GM12801 (cell line): ENCODE data around the gene NHS.

Experiments
- TF ChIP-seq, protein P1 (sequence below): IDR thresholded peaks from one replicate; pipeline ENCODE4 v1.5.1; 2011; ENCODE audit warnings: control low read depth; ENCODE audit not compliant: insufficient read length; ENCODE audit errors: extremely low read depth

The NHS gene

DNA sequence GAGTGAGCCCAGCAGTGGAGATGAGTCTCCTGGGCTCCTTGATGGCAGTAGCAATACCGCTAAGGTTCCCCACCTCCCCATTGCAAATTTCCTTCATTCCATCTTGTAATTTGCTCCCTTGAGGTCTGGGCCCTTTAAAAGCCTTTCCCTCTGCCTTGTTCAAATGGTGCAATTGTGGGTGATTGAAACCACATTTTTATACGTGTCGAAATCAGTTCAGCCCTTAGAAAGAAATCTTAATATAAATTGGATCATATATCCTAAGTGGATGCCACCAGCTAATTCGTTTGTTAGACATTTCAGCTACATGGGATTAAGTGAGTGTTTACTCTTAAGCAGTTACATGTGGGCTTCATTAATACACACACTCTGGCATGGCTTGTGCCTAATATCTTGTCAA, 68.6 kb downstream of the NHS start:
- TF ChIP-seq, protein P1, sequence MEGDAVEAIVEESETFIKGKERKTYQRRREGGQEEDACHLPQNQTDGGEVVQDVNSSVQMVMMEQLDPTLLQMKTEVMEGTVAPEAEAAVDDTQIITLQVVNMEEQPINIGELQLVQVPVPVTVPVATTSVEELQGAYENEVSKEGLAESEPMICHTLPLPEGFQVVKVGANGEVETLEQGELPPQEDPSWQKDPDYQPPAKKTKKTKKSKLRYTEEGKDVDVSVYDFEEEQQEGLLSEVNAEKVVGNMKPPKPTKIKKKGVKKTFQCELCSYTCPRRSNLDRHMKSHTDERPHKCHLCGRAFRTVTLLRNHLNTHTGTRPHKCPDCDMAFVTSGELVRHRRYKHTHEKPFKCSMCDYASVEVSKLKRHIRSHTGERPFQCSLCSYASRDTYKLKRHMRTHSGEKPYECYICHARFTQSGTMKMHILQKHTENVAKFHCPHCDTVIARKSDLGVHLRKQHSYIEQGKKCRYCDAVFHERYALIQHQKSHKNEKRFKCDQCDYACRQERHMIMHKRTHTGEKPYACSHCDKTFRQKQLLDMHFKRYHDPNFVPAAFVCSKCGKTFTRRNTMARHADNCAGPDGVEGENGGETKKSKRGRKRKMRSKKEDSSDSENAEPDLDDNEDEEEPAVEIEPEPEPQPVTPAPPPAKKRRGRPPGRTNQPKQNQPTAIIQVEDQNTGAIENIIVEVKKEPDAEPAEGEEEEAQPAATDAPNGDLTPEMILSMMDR, result no peak

DNA sequence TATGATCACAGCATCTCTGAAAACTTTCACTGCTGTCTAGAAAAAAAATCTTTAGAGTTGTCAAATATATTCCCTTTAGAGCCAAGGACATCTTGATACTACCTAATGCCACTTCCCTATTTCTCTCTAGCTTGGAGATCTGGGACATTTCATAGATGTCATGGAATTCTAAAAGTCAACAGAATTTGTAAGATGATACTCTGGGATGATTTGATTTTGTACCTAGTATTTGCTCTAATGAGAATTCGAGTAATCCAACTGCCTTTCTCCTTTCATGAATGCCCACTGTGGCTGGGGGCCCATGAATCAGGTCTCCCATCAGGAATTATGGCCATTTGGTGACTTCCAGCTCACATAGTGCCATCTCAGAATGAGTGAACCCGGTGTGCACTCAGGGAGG, 73.2 kb downstream of the NHS start:
- TF ChIP-seq, protein P1, result no peak

DNA sequence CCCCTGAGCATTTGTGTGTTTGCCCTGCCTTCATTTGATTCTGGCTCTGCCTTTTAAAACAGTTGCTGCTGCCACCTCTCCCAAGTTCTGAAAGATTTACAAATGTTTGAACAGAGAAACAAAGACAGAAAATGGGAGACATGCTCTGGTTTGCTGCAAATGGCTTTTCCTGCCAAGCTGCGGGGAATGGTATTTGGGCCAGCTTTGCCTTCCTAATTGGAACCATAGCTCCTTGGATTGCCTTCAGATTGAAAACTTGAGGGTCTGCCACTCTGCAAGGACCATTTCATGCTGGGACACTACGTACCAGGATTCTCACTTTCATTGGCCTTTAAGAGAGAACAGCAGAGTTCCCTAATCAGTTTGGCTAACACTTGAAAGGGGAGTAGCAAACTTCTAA, 74.9 kb downstream of the NHS start:
- TF ChIP-seq, protein P1, result no peak

DNA sequence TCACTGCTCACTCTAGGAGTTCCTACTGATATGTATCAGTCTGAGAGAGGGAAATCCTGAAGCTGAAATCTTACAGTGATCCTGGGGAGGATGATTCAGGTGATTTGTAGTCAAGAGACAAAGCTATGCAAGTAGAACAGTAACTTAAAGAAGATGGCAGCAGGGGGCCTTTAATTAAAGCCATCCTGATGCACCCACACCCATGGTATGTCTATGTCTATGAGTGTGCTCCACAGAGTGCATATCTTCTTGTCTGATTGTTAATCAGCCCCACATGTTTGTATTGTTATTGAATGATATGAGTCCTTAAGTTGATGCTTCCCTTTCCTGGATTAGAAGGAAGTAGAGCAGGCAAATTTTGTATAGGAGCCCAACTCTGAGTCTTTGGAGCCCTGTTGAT, 78.8 kb downstream of the NHS start:
- TF ChIP-seq, protein P1, result no peak

DNA sequence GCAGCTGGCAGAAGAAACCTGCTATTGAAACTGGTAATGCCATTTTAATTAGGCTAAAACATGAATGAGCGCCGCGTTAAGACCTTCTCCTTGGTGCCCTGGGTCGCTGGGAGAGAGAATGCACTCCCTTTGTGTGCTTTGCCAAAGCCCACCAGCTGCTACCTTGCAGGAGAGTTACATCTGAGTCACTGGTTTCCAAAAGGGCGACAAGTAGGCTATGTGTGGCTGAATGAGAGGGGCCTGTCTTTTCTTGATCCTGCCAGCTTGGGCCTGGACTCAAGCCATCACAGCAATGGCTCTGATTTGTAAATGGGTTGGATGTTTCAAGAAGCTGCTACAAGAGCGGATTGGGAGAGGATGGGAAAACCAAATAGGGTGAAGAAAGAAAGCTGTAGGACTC, 81.5 kb downstream of the NHS start:
- TF ChIP-seq, protein P1, result no peak

DNA sequence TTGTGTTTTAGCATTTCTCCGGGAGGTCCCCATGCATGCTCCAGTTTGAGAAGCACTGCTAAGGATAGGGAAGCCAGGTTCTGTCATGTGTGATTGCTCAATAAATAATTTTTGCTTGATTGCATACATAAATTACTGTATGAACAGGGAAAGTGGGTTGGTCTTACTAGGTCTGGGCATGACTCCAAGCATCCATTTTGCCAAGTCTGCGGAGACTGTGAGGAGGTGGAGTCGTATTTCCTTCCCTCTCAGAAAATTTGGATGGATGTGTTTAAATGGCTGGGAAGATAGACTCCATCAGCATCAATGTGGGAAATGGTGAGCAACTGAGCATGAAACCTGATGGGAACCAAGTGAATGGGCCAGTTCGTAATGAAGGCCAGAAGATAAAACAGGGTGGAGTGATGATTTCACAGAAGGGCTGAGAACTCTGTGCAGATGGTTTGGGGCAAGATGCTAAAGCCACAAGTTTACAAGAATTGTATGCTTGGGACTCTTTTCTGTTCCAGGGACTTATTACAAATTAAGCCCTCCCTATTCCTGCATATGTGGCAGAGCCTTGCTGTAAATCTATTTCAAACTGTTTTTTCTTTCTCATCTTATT, 84.1 kb downstream of the NHS start:
- TF ChIP-seq, protein P1, result no peak

DNA sequence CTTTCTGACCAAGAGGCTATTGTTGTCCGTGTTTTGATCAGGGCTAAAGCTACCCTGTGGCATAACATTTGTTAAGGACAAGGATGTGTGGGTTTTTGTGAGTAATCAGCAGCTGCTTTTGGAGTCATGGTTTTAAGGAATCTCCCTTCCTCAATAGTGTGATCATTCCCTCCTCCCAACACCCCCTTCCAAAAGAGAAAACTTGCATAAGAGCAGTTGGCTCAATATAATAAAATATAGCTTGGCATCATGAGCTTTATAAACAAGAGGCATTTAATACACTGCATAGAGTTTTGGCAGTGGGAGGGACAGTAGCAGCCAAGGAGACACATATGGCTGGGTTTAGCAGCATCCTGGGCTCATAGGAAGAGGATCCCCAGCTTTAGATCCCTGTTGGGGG, 84.7 kb downstream of the NHS start:
- TF ChIP-seq, protein P1, result no peak
